WTC11 (cell line): ENCODE measurements around the gene MMP28. TPM values are rescaled to one million over a fixed set of nuclear protein-coding genes. Genes with fewer than 3 reads are reported as not detected.
A peak's percentile ranks its signal among the peaks of the same experiment; 100 is the strongest.

Source experiments
- ATAC-seq: fragments of 200-7000 bp; cut with Tn5 transposase; 2 replicates; pipeline ENCODE4 v1.10.0; 2021; ENCODE audit warnings: mild to moderate bottlenecking, moderate library complexity
- CTCF ChIA-PET: fragments of 300-600 bp; sonication (Branson Sonifier 250); formaldehyde crosslinking; loops from one replicate; lab custom pipeline; 2021; ENCODE audit warnings: antibody characterized with exemption; lab: Charles Lee
- POLR2A ChIA-PET: fragments of 350-600 bp; sonication (Branson Sonifier 250); formaldehyde crosslinking; loops from one replicate; lab custom pipeline; 2021; ENCODE audit warnings: antibody characterized with exemption; lab: Charles Lee
- DNase-seq: peaks from one replicate; pipeline ENCODE4 v3.0.0; 2021; ENCODE audit warnings: low spot score
- H3K27ac Mint-ChIP-seq: 2 replicates; pipeline ENCODE4 v1.8.0; 2021; ENCODE audit warnings: mixed read lengths
- H3K27me3 Mint-ChIP-seq: 2 replicates; pipeline ENCODE4 v1.8.0; 2021; ENCODE audit warnings: low read depth, mild to moderate bottlenecking, moderate library complexity, mixed read lengths
- H3K36me3 Mint-ChIP-seq: 2 replicates; pipeline ENCODE4 v1.8.0; 2021; ENCODE audit warnings: mixed read lengths
- H3K4me1 Mint-ChIP-seq: 2 replicates; pipeline ENCODE4 v1.8.0; 2022; ENCODE audit warnings: mixed read lengths
- H3K4me3 Mint-ChIP-seq: 2 replicates; pipeline ENCODE4 v1.8.0; 2021; ENCODE audit warnings: mild to moderate bottlenecking, moderate library complexity, mixed read lengths
- H3K9me3 Mint-ChIP-seq: 2 replicates; pipeline ENCODE4 v1.8.0; 2021; ENCODE audit warnings: mixed read lengths
- CBFB ChIP-seq: sonication (generic); formaldehyde crosslinking; IDR thresholded peaks from 2 replicates; pipeline ENCODE4 v1.8.1; 2022; ENCODE audit warnings: mild to moderate bottlenecking, low read depth, missing genetic modification reagents
- ESRRA ChIP-seq: sonication (generic); formaldehyde crosslinking; IDR thresholded peaks from 2 replicates; pipeline ENCODE4 v1.8.1; 2022; ENCODE audit warnings: mild to moderate bottlenecking, missing genetic modification reagents, borderline replicate concordance
- FOXJ3 ChIP-seq: sonication (generic); formaldehyde crosslinking; IDR thresholded peaks from 2 replicates; pipeline ENCODE4 v1.9.0; 2021; ENCODE audit warnings: missing genetic modification reagents, mild to moderate bottlenecking, borderline replicate concordance
- GABPB1 ChIP-seq: sonication (generic); formaldehyde crosslinking; IDR thresholded peaks from 2 replicates; pipeline ENCODE4 v1.8.1; 2023; ENCODE audit warnings: mild to moderate bottlenecking, missing genetic modification reagents
- HMGA2 ChIP-seq: fragments of 250-450 bp; sonication (Bioruptor Pico); IDR thresholded peaks from 2 replicates; pipeline ENCODE4 v1.4.0; 2021; ENCODE audit warnings: mild to moderate bottlenecking, moderate library complexity
- OVOL2 ChIP-seq: fragments of 250-450 bp; sonication (Bioruptor Pico); IDR thresholded peaks from 2 replicates; pipeline ENCODE4 v1.9.0; 2021; ENCODE audit warnings: mild to moderate bottlenecking, borderline replicate concordance
- SOX15 ChIP-seq: fragments of 250-450 bp; sonication (Bioruptor Pico); IDR thresholded peaks from 2 replicates; pipeline ENCODE4 v1.9.0; 2021; ENCODE audit warnings: mild to moderate bottlenecking
- TEAD4 ChIP-seq: sonication (generic); formaldehyde crosslinking; IDR thresholded peaks from 2 replicates; pipeline ENCODE4 v1.8.0; 2022; ENCODE audit warnings: mild to moderate bottlenecking, missing genetic modification reagents
- ZNF232 ChIP-seq: sonication (generic); formaldehyde crosslinking; IDR thresholded peaks from 2 replicates; pipeline ENCODE4 v1.8.0; 2022; ENCODE audit warnings: mild to moderate bottlenecking, missing genetic modification reagents
- ZNF263 ChIP-seq: sonication (generic); formaldehyde crosslinking; IDR thresholded peaks from 2 replicates; pipeline ENCODE4 v1.8.1; 2022; ENCODE audit warnings: low read depth, mild to moderate bottlenecking, moderate library complexity, missing genetic modification reagents
- ZNF416 ChIP-seq: fragments of 250-450 bp; sonication (Bioruptor Pico); IDR thresholded peaks from 2 replicates; pipeline ENCODE4 v1.9.0; 2021; ENCODE audit warnings: mild to moderate bottlenecking, inconsistent platforms
- total RNA-seq: library from RNA; stranded (reverse); gene quantifications from 3 replicates; pipeline ENCODE4 v1.2.3, GENCODE V29; 2021
- TF ChIP-seq, protein P1 (sequence below): fragments of 250-450 bp; sonication (Bioruptor Pico); IDR thresholded peaks from 2 replicates; pipeline ENCODE4 v1.8.0; 2021; ENCODE audit warnings: mild to moderate bottlenecking
- TF ChIP-seq, protein P2 (sequence below): sonication (generic); formaldehyde crosslinking; IDR thresholded peaks from 2 replicates; pipeline ENCODE4 v1.8.0; 2023; ENCODE audit warnings: missing genetic modification reagents
- TF ChIP-seq, protein P3 (sequence below): fragments of 250-450 bp; sonication (Bioruptor Pico); IDR thresholded peaks from 2 replicates; pipeline ENCODE4 v1.9.0; 2021; ENCODE audit warnings: moderate library complexity, mild to moderate bottlenecking, inconsistent platforms, borderline replicate concordance
- TF ChIP-seq, protein P4 (sequence below): fragments of 250-450 bp; sonication (Bioruptor Pico); IDR thresholded peaks from 2 replicates; pipeline ENCODE4 v1.9.0; 2021; ENCODE audit warnings: mild to moderate bottlenecking
- TF ChIP-seq, protein P5 (sequence below): sonication (generic); formaldehyde crosslinking; IDR thresholded peaks from 2 replicates; pipeline ENCODE4 v1.8.1; 2023; ENCODE audit warnings: mild to moderate bottlenecking, moderate library complexity, missing genetic modification reagents
- TF ChIP-seq, protein P6 (sequence below): sonication (generic); formaldehyde crosslinking; IDR thresholded peaks from 2 replicates; pipeline ENCODE4 v1.8.1; 2022; ENCODE audit warnings: missing genetic modification reagents, borderline replicate concordance

Gene MMP28
- total RNA-seq, 1 experiment from 2014 or later: 0.22 TPM

DNA sequence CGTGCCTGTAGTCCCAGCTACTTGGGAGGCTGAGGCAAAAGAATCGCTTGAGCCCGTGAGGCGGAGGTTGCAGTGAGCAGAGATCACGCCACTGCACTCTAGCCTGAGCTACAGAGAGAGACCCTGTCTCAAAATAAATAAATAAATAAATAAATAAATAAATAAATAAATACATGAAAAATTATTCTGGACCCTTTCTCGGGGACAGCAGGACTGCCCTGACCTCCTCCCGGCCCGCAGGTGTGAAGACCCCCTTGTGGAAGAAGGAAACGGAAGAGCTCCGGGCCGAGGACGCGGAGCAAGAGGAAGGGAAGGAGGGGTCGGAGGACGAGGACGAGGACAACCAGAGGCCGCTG lies 31.7 kb downstream of the MMP28 start:
- H3K36me3 Mint-ChIP-seq: no peaks in the 10 kb centered on the region

DNA sequence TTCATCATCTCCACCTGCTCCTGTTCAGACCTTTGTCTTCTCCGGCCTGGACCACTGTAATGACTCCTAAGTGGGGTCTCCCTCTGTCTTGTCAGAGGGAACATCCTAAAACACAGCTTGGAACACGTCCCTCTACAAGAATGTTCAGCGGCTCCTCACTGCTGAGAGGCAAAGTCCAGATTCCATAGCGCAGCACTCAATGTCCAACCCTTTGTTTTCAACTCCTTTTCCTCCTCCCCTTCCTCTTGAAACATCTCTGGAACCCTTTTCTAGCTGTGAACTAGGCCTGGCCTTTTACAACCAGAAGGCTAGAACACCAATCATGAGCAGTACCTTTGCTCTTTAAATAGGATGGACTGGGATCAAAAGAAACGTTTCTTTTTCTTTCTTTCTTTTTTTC lies 33.8 kb downstream of the MMP28 start:
- no peaks in the 10 kb centered on the region for H3K36me3 Mint-ChIP-seq
- POLR2A ChIA-PET: interaction anchor here (0.6 kb wide), 1 partner anchor 103 kb away, joined by 4 read pairs; no protein-coding TSS in a partner anchor
- ATAC-seq: no peak
- H3K4me3 Mint-ChIP-seq: no peak overlapping the region
- CTCF ChIA-PET: interaction anchor here (0.6 to 5.8 kb wide), 3 partner anchors 11 to 1556 kb away, joined by 3 to 100 read pairs (median 53); partner anchors contain the start of genes GAS2L2 and MMP28
- no peak for DNase-seq
- H3K27me3 Mint-ChIP-seq: peaks cover 11% of the 10 kb centered on the region
- no peaks in the 10 kb centered on the region for H3K9me3 Mint-ChIP-seq
- TF ChIP-seq, protein P1, sequence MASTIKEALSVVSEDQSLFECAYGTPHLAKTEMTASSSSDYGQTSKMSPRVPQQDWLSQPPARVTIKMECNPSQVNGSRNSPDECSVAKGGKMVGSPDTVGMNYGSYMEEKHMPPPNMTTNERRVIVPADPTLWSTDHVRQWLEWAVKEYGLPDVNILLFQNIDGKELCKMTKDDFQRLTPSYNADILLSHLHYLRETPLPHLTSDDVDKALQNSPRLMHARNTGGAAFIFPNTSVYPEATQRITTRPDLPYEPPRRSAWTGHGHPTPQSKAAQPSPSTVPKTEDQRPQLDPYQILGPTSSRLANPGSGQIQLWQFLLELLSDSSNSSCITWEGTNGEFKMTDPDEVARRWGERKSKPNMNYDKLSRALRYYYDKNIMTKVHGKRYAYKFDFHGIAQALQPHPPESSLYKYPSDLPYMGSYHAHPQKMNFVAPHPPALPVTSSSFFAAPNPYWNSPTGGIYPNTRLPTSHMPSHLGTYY (CRISPR knock-in tag): no peak
- TF ChIP-seq ZNF263 (CRISPR knock-in tag) (no peak), SOX15 (CRISPR knock-in tag) (no peak), TEAD4 (CRISPR knock-in tag) (no peak), CBFB (CRISPR knock-in tag) (no peak), ESRRA (CRISPR knock-in tag) (no peak), ZNF416 (CRISPR knock-in tag) (no peak), FOXJ3 (CRISPR knock-in tag) (no peak), ZNF232 (no peak), GABPB1 (CRISPR knock-in tag) (no peak)
- TF ChIP-seq, protein P2, sequence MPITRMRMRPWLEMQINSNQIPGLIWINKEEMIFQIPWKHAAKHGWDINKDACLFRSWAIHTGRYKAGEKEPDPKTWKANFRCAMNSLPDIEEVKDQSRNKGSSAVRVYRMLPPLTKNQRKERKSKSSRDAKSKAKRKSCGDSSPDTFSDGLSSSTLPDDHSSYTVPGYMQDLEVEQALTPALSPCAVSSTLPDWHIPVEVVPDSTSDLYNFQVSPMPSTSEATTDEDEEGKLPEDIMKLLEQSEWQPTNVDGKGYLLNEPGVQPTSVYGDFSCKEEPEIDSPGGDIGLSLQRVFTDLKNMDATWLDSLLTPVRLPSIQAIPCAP (CRISPR knock-in tag): no peak
- TF ChIP-seq, protein P3, sequence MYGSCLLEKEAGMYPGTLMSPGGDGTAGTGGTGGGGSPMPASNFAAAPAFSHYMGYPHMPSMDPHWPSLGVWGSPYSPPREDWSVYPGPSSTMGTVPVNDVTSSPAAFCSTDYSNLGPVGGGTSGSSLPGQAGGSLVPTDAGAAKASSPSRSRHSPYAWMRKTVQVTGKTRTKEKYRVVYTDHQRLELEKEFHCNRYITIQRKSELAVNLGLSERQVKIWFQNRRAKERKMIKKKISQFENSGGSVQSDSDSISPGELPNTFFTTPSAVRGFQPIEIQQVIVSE: no peak
- TF ChIP-seq, protein P4, sequence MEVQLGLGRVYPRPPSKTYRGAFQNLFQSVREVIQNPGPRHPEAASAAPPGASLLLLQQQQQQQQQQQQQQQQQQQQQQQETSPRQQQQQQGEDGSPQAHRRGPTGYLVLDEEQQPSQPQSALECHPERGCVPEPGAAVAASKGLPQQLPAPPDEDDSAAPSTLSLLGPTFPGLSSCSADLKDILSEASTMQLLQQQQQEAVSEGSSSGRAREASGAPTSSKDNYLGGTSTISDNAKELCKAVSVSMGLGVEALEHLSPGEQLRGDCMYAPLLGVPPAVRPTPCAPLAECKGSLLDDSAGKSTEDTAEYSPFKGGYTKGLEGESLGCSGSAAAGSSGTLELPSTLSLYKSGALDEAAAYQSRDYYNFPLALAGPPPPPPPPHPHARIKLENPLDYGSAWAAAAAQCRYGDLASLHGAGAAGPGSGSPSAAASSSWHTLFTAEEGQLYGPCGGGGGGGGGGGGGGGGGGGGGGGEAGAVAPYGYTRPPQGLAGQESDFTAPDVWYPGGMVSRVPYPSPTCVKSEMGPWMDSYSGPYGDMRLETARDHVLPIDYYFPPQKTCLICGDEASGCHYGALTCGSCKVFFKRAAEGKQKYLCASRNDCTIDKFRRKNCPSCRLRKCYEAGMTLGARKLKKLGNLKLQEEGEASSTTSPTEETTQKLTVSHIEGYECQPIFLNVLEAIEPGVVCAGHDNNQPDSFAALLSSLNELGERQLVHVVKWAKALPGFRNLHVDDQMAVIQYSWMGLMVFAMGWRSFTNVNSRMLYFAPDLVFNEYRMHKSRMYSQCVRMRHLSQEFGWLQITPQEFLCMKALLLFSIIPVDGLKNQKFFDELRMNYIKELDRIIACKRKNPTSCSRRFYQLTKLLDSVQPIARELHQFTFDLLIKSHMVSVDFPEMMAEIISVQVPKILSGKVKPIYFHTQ (CRISPR knock-in tag): no peak
- TF ChIP-seq, protein P5, sequence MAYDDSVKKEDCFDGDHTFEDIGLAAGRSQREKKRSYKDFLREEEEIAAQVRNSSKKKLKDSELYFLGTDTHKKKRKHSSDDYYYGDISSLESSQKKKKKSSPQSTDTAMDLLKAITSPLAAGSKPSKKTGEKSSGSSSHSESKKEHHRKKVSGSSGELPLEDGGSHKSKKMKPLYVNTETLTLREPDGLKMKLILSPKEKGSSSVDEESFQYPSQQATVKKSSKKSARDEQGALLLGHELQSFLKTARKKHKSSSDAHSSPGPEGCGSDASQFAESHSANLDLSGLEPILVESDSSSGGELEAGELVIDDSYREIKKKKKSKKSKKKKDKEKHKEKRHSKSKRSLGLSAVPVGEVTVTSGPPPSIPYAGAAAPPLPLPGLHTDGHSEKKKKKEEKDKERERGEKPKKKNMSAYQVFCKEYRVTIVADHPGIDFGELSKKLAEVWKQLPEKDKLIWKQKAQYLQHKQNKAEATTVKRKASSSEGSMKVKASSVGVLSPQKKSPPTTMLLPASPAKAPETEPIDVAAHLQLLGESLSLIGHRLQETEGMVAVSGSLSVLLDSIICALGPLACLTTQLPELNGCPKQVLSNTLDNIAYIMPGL (CRISPR knock-in tag): no peak
- TF ChIP-seq, protein P6, sequence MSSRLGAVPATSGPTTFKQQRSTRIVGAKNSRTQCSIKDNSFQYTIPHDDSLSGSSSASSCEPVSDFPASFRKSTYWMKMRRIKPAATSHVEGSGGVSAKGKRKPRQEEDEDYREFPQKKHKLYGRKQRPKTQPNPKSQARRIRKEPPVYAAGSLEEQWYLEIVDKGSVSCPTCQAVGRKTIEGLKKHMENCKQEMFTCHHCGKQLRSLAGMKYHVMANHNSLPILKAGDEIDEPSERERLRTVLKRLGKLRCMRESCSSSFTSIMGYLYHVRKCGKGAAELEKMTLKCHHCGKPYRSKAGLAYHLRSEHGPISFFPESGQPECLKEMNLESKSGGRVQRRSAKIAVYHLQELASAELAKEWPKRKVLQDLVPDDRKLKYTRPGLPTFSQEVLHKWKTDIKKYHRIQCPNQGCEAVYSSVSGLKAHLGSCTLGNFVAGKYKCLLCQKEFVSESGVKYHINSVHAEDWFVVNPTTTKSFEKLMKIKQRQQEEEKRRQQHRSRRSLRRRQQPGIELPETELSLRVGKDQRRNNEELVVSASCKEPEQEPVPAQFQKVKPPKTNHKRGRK (CRISPR knock-in tag): no peak
- no peak overlapping the region for H3K27ac Mint-ChIP-seq
- H3K4me1 Mint-ChIP-seq: peaks cover 17% of the 10 kb centered on the region

More for the DNA sequence above, 31.7 kb downstream of the MMP28 start:
- peaks cover 17% of the 10 kb centered on the region for H3K4me1 Mint-ChIP-seq
- DNase-seq (no peak), ATAC-seq (no peak)
- no peak overlapping the region for H3K27ac Mint-ChIP-seq
- no peaks in the 10 kb centered on the region for H3K9me3 Mint-ChIP-seq
- peak overlapping the region; percentile 60 for H3K4me3 Mint-ChIP-seq
- TF ChIP-seq HMGA2 (CRISPR knock-in tag) (0 out of 2 replicates have a peak, but pooled peaks have one; percentile 39), OVOL2 (CRISPR knock-in tag) (no peak)
- TF ChIP-seq, all 79 proteins: peak for 1
- ChIA-PET CTCF (interaction anchor here (0.6 to 5.8 kb wide), 59 partner anchors 8 to 720 kb away, joined by 3 to 161 read pairs (median 6); partner anchors contain the start of genes AP2B1, GAS2L2, MMP28 and PEX12), POLR2A (interaction anchor here (0.6 to 2.1 kb wide), 5 partner anchors 13 to 78 kb away, joined by 3 to 37 read pairs (median 4); partner anchors contain the start of gene TAF15)
- H3K27me3 Mint-ChIP-seq: peaks cover 11% of the 10 kb centered on the region
